GM08714 (cell line): ENCODE data around the gene HNRNPA1.
"Not testable (repeated sequence)": the region's sequence is repeated elsewhere in the genome, so short reads cannot be mapped to it uniquely, and the experiment has no call there.

Source experiments
- H3K4me3 ChIP-seq: fragments of 200-500 bp; sonication (Bioruptor generic); 2 replicates; pipeline ENCODE4 v1.5.1; 2014; ENCODE audit warnings: mild to moderate bottlenecking, low read length, inconsistent platforms
- ZNF274 ChIP-seq: IDR thresholded peaks from 2 replicates; pipeline ENCODE4 v1.6.1; 2012; ENCODE audit warnings: mild to moderate bottlenecking, low read depth, low read length

Gene HNRNPA1

DNA sequence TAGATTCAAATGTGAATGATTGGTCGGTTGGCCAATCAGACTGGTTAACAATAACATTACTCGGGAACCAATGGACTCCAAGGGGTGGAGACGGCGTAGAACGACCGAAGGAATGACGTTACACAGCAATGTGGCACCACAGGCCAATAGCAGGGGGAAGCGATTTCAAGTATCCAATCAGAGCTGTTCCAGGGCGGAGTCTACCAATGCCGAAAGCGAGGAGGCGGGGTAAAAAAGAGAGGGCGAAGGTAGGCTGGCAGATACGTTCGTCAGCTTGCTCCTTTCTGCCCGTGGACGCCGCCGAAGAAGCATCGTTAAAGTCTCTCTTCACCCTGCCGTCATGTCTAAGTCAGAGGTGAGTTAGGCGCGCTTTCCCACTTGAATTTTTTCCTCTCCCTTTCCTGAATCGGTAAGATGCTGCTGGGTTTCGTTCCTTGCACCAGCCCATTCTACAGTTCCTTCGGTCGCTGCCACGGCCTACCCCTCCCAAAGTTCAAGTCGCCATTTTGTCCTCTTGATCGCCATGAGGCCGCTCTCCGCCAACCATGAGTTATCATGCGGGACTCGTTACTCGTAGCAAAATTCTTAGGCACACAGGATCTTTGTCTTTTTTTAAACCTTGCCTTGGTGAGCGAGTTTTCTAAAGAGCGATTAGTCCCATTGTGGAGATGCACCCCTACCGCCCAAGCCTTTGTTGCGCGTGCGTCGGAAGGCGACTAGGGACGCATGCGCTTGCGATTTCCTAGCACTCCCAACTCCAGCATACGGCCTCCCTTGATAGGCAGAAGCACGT is at the start of gene HNRNPA1:
TSS of gene HNRNPA1 (plus strand) at position 259 of the 793 bp plus-strand sequence. CDS start at position 341, 82 bp downstream.
- no peak for TF ChIP-seq ZNF274
- peak within 1 kb of the TSS; percentile 98 for H3K4me3 ChIP-seq

DNA sequence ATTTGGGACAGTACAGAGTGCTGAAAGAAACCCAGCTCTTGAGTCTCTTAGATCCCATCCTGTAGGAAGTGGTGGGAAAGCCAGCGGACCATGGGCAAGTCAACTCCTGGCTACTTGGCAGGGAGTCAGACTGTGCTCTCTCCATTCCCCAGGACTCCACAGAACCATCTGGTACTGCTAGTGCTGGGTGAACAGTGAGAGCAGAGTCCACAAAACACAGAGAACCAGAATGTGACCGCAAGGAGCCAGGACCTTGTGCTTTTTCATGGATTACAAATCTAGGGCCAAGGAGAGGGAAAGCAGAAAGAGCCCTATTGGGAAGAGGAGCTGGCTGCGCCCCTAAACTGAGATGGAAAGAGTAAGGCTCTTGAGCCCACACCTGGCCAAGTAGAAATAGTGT is 49.3 kb upstream of the HNRNPA1 start:
- not testable (repeated sequence) for H3K4me3 ChIP-seq

DNA sequence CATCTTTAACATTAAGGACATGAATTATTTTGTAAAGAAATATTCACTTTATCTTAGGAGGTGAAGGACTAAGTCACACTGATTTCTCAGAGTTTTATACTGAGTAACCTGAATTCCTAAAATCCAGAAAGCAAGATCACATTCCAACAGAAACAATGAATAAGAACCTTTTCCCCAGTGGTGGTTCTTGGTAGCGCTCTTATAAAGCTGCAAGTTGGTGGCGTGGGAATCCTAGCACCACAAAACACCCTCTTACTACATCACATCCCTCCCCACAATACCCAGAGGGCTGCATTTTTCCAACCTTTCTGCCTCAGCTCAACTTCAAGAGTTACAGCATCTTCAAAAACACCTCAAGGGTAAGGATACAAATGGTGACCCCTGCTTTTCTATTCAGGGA is 47.7 kb upstream of the HNRNPA1 start:
- no peak for TF ChIP-seq ZNF274
- no peak overlapping the region for H3K4me3 ChIP-seq

DNA sequence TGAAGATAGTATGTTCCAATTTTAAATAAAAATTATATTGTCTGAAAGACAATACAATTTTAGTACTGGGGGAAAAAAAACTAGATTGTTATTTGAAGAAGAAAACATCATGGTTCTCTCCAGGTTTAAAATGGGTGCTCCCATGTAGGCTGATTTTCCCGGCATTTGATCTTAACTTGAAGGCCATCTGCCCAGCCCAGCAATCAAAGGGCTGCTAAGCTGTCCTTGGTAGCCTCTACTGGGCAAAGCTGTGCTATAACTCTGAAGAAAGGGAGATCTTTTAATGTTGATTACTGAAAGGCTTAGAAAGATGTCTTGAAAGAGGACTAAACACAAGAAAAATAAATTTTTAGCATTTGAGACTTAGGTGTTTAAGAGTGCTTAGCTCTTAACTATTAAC is 42.0 kb upstream of the HNRNPA1 start:
- no peak overlapping the region for H3K4me3 ChIP-seq
- no peak for TF ChIP-seq ZNF274

DNA sequence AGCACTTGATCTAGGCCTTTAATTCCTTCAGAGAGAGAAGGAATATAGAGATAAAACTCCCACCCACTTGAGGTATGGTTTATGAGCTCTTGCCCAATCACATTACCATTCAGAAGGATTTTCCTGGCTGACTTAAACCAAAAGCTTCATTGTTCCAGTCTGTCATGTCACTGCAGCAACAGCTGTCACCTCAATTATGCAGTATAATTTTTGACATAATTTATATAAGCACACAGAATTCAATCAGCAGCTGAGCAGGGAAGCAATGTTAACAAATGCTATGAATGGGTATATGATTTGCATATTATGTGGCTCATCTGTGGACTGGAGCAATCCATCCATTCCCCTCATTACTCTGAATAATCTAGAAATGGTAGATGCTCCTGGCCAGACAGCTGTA is 40.9 kb upstream of the HNRNPA1 start:
- H3K4me3 ChIP-seq = no peak overlapping the region
- TF ChIP-seq ZNF274 = no peak

DNA sequence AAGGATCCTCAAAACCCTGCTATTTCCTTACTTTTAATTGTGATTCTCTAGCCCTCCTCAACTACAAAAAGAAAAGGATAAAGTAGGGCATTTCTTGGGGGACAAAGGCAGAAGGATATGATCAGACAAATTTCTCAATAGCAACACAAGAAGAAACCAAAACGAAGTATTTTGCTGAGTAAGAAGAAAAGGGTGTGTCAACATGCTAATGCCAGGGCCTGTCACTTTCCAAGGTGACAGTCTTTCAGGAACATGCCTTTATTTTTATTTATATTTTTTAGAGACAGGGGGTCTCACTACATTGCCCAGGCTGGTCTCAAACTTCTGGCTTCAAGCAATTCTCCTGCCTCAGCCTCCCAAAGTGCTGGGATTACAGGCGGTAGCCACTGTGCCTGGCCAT is 40.4 kb upstream of the HNRNPA1 start:
- TF ChIP-seq ZNF274 = no peak
- no peak overlapping the region for H3K4me3 ChIP-seq

DNA sequence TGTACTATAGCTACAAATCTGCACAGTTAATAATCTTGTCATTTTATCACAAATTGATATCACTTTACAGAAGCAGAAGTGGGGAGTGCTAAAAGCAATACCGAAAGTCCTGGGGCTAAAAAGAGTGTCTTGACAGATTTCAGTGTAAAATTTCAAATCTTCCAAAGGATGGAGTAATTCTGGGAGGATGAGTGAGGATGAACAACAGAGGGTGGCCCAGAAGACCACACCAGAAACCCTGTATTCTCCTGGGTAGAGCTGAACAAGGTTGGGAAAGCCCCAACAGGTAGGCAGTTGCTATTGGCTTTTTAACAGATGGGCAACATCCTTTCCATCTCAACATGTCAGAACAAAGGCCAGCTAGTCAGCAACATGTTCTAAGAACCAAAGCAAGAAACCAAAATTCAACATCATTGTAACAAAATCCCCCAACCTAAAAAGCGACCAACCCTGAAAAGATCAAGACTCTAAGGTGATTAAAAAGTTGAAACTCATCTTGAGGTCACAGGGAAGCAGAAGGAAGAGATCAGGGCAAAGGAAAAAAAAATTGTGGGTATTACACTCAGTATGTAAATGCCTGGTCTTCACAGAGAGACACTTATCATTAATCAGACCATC is 39.4 kb upstream of the HNRNPA1 start:
- no peak overlapping the region for H3K4me3 ChIP-seq
- no peak for TF ChIP-seq ZNF274

DNA sequence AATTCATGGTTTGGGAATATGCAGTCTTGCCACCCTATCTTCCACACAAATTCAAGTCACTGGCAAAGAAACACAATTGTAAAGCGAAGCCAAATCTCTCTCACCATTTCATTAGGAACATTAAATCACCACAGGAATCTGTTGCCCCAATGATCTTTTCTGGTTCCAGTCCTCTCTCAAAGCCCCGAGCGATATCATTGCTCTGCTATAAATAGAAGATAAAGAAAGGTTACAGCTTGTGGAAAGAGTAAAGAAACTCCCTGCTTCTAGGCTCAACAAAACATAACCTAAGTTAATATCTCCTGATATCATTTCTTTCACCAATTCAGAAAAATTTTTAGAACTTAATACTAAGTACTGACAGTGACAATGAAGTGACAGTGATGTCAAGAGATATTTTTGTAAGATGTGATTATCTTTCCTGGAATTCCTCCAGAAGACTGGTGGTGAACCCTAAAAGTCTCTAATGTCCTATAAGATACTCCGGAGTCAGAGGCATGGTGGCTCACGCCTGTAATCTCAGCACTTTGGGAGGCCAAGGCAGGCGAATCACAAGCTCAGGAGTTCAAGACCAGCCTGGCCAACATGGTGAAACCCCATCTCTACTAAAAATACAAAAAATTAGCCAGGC is 34.4 kb upstream of the HNRNPA1 start:
- no peak for TF ChIP-seq ZNF274
- no peak overlapping the region for H3K4me3 ChIP-seq

DNA sequence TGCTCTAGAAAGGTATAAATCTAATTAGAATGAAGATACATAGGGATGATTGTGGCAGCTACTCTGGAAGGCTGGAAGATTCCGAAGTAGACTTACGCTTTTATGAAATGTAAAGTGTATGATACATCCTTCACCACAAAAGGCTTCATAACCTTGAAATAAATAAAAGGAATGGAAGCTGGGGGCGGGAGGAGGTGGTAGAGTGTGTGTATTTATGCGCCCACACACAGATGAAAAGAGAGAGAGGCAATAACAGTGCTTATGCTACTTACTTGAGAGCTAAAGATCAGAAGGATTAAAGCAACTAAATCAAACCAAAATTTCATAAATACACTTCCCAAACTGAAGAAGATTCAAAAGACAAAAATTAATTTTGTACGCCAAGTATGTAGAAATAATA is 31.0 kb upstream of the HNRNPA1 start:
- no peak overlapping the region for H3K4me3 ChIP-seq
- no peak for TF ChIP-seq ZNF274

DNA sequence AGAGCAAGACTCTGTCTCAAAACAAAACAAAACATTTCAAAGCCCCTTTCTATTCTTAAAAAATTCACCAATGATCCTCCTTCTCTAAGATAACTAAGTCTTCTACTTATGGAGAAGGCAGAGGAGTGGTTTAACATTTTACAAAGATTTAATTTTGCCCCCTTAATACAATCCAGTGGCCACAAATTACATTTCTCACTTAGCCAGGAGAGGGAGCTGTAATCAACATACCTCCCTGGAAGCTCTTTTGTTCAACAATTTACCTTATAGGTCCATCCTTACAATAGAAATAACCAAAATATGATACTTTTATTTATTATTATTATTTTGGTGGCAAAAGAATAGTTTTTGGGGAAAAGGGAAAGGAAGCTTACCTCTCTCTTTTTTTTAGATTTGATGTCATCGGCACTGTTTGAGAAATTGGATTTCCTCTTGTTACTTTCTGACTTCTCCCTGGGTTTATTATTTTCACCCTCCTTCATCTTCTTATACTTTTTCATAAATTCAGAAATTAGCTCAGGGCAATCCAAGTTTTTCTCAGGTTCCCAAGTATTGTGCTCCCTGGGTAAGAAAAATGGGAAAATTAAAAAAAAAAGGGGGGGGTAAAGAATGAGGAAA is 28.8 kb upstream of the HNRNPA1 start:
- no peak for TF ChIP-seq ZNF274
- H3K4me3 ChIP-seq = no peak overlapping the region

DNA sequence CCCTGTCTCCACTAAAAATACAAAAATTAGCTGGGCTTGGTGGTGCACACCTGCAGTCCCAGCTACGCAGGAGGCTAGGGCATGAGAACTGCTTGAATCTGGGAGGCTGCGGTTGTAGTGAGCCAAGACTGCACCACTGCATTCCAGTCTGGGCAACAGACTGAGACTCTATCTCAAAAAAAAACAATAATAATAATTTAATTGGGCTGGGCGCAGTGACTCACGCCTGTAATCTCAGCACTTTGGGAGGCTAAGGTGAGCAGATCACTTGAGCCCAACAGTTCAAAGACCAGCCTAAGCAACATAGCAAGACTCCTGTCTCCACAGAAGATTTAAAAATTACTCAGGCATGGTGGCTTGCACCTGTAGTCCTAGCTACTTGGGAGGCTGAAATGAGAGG is 27.3 kb upstream of the HNRNPA1 start:
- no peak overlapping the region for H3K4me3 ChIP-seq
- TF ChIP-seq ZNF274 = no peak

DNA sequence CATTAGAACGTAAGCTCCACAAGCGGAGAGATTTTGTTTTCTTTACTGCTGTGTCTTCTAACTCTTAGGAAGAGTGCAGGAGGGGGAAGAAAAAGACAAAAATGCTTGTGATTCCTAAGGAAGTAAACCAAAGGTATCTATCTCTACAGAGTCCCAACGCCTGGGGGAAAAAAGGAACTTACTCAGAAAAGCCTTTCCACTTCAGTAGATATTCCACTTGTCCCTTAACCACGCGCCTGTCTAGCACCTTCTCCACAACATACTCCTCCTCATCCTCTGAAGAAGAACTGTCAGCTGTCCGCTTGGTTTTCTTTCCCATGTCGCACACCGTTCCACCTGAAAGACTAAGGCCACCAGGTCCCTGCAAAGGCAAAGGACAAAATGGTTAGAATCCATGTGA is 23.2 kb upstream of the HNRNPA1 start:
- H3K4me3 ChIP-seq = no peak overlapping the region

DNA sequence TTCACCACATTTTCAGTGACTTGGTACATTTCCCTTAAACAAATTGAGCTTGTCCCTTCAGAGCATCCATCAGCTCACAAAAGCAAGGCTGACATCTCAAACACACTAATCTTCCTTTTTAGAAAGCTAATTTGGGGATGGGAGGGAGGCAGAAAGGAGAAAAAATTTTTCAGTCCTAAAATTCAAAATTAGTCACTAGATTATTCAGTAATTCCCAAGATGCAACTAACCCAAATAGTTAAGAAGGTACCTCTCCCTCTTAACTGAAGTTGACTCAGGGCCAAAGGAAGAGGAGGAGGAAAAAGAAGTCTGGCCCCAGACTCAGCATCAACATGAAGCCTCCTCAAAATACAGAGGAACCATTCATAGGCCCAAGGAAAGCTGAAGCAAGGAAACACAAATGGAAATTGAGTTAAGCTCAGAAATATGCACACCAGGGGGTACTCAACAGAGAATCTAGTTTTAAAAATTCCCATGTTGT is 22.3 kb upstream of the HNRNPA1 start:
- H3K4me3 ChIP-seq = no peak overlapping the region
- no peak for TF ChIP-seq ZNF274

More for the DNA sequence above, 23.2 kb upstream of the HNRNPA1 start:
- no peak for TF ChIP-seq ZNF274

DNA sequence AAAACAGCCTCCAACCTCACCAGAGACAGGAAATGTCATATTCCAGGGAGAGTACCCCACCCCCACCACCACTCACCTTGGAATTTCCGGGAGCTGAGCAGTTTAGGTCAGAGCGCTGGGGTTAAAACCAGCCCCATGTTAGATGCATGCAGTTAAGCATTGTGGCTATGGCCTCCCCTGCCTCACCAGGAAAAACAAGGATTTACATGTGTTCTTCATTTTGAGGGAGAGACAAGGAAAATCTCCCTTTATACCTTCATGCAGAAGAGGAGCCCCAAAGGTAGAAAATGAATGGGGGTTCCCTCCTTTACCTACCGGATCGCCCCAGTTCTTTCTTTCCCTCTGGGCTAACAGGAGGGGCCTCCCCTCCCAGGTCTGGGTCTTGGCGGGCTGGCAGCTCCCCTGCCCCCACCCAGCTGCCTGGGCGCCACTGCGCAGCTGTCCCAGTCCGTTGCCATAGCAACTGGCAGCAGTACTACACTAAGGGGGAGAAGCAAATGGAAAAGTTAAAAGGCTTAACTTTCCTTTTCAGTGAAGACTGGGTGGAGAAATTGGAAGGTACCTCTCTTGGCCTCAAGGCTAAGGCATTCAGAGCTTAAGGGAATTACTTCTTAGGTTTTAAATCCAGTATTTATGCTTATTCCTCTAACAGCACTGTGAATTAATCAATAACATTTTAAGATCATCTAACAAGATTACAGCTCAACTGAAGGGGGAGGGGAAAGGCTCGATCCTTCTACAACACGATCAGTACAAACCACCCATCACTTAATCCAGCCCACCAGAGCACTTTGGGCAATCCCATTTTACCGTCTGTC is 21.1 kb upstream of the HNRNPA1 start:
- H3K4me3 ChIP-seq = peak overlapping the region; percentile 51
- TF ChIP-seq ZNF274 = no peak
